ENCODE measurements around the gene BAD. TPM values are rescaled to one million over a fixed set of nuclear protein-coding genes. Genes with fewer than 3 reads are reported as not detected.

Gene BAD
- total and polyA plus RNA-seq, 11 donors: 41.5 to 123 (median 58.5) TPM

GRCh38 chr11:64241491-64242374 is 42.7 kb downstream of the BAD start:
- DNase-seq (peak in 4 of 5 donors; percentile 58 to 100 (median 68)), ATAC-seq (peak in 3 of 4 donors; percentile 1 to 26 (median 17))
- Histone ChIP-seq H3K36me3 (peaks cover 0 to 36% (median 26%) of the 10 kb centered on the region in 9 donors), H3K27me3 (no peaks in the 10 kb centered on the region), H3K4me3 (peak overlapping the region; percentile 65 to 99 (median 80)), H3K9me3 (no peaks in the 10 kb centered on the region), H3K27ac (peak overlapping the region; percentile 72 to 100 (median 99)), H3K4me1 (peaks cover 0 to 62% (median 33%) of the 10 kb centered on the region in 12 donors)
- WGBS, 4 donors: 1% methylated on average over 20 to 63 of the region's 63 CpGs
- intact Hi-C loops (cut with DNase I): loop anchor here in 3 of 10 donors (1.0 to 2.0 kb wide), 3 partner anchors 29 to 63 kb away; partner anchors contain the start of genes BAD (in 1 of the 3) and ESRRA (in 1 of the 3)
- TF ChIP-seq POLR2A (IDR thresholded peaks at IDR 0.05) (peak in 1 of 2 donors; percentile 86), CTCF (IDR thresholded peaks at IDR 0.05) (peak in 1 of 12 donors; percentile 26)

- peaks cover 0 to 62% (median 33%) of the 10 kb centered on the region in 12 donors for H3K4me1 ChIP-seq
- H3K9me3 ChIP-seq: no peaks in the 10 kb centered on the region
- intact Hi-C loops (cut with DNase I): loop anchor here in 3 of 10 donors (1.0 to 2.0 kb wide), 3 partner anchors 29 to 64 kb away; partner anchors contain the start of genes BAD (in 1 of the 3) and ESRRA (in 1 of the 3)
- WGBS, 4 donors: 0 to 3% (median 1%) methylated on average over 6 to 24 of the region's 24 CpGs
- DNase-seq: peak in 4 of 5 donors; percentile 99 to 100 (median 100)
- peak; percentile 84 to 93 (median 86) for ATAC-seq
- peak overlapping the region; percentile 95 to 100 (median 99) for H3K27ac ChIP-seq
- no peaks in the 10 kb centered on the region for H3K27me3 ChIP-seq
- TF ChIP-seq POLR2A (IDR thresholded peaks at IDR 0.05) (no peak), CTCF (IDR thresholded peaks at IDR 0.05) (no peak)
- H3K36me3 ChIP-seq: peaks cover 0 to 38% (median 28%) of the 10 kb centered on the region in 9 donors
- H3K4me3 ChIP-seq: peak overlapping the region; percentile 37 to 99 (median 79)
These were observed 43.3 kb downstream of the BAD start for GRCh38 chr11:64241241-64241490.

- WGBS, 4 donors: 2% methylated on average over 32 to 58 of the region's 58 CpGs
- Histone ChIP-seq H3K36me3 (peaks cover 0 to 40% (median 30%) of the 10 kb centered on the region in 9 donors), H3K9me3 (no peaks in the 10 kb centered on the region), H3K4me1 (peaks cover 0 to 67% (median 34%) of the 10 kb centered on the region in 12 donors), H3K27me3 (no peaks in the 10 kb centered on the region), H3K27ac (peak within 1 kb of the TSS; percentile 95 to 100 (median 99)), H3K4me3 (peak within 1 kb of the TSS; percentile 65 to 99 (median 80))
- ATAC-seq (peak; percentile 68 to 78 (median 74)), DNase-seq (peak; percentile 97 to 99 (median 98))
- intact Hi-C loops (cut with DNase I): loop anchor here in 3 of 10 donors (1.0 to 2.0 kb wide), 3 partner anchors 30 to 64 kb away; partner anchors contain the start of genes BAD (in 1 of the 3) and ESRRA (in 1 of the 3)
- TF ChIP-seq POLR2A (IDR thresholded peaks at IDR 0.05) (peak; percentile 65 to 91), CTCF (IDR thresholded peaks at IDR 0.05) (no peak)
These were observed 43.8 kb downstream of the BAD start, which contains the start of gene FKBP2 for GRCh38 chr11:64240435-64241240. Gene FKBP2, plus strand, starts transcription at chr11:64241095. Its CDS starts 1,293 bp downstream, at chr11:64242388.

Measured in heart left ventricle (tissue), 16 donors.